HEK293T (cell line): ENCODE data around the gene GCDH.

ENCODE experiments used
- CTCF ChIA-PET: fragments of 350-600 bp; formaldehyde crosslinking; extraction: SDS; loops from one replicate; lab custom pipeline; 2021; ENCODE audit warnings: antibody characterized with exemption, inconsistent platforms; lab: Yijun Ruan, JAX
- POLR2A ChIA-PET: fragments of 350-600 bp; formaldehyde crosslinking; extraction: SDS; loops from one replicate; lab custom pipeline; 2020; ENCODE audit warnings: antibody characterized with exemption, inconsistent platforms; lab: Yijun Ruan, JAX
- DNase-seq: peaks from one replicate; pipeline ENCODE4 v3.0.0; 2012; ENCODE audit warnings: mixed read lengths; ENCODE audit errors: extremely low spot score
- ARNT ChIP-seq: fragments of 450-650 bp; IDR thresholded peaks from 2 replicates; pipeline ENCODE4 v1.6.1; 2017; ENCODE audit warnings: mild to moderate bottlenecking
- BHLHE40 ChIP-seq: fragments of 450-650 bp; IDR thresholded peaks from 2 replicates; pipeline ENCODE4 v1.6.1; 2016; ENCODE audit warnings: mild to moderate bottlenecking, moderate library complexity, borderline replicate concordance
- CTBP1 ChIP-seq: fragments of 450-650 bp; IDR thresholded peaks from 2 replicates; pipeline ENCODE4 v1.6.1; 2016; ENCODE audit warnings: borderline replicate concordance
- ELF4 ChIP-seq: fragments of 450-650 bp; IDR thresholded peaks from 2 replicates; pipeline ENCODE4 v1.6.1; 2017; ENCODE audit warnings: antibody characterized with exemption
- FOXA1 ChIP-seq: fragments of 450-650 bp; IDR thresholded peaks from 2 replicates; pipeline ENCODE4 v1.6.1; 2016; ENCODE audit warnings: mild to moderate bottlenecking
- FOXK2 ChIP-seq: fragments of 450-650 bp; IDR thresholded peaks from 2 replicates; pipeline ENCODE4 v1.6.1; 2016; ENCODE audit warnings: mild to moderate bottlenecking
- FOXM1 ChIP-seq: fragments of 450-650 bp; IDR thresholded peaks from 2 replicates; pipeline ENCODE4 v1.6.1; 2017; ENCODE audit warnings: mild to moderate bottlenecking, borderline replicate concordance
- HDGF ChIP-seq: fragments of 450-650 bp; IDR thresholded peaks from 2 replicates; pipeline ENCODE4 v1.6.1; 2017; ENCODE audit warnings: antibody characterized with exemption, borderline replicate concordance
- L3MBTL2 ChIP-seq: fragments of 450-650 bp; conservative IDR thresholded peaks from 2 replicates; pipeline ENCODE4 v1.6.1; 2016; ENCODE audit warnings: mild to moderate bottlenecking
- LEF1 ChIP-seq: fragments of 450-650 bp; IDR thresholded peaks from 2 replicates; pipeline ENCODE4 v1.6.1; 2017; ENCODE audit warnings: mild to moderate bottlenecking, borderline replicate concordance
- NFRKB ChIP-seq: fragments of 450-650 bp; IDR thresholded peaks from 2 replicates; pipeline ENCODE4 v1.6.1; 2016; ENCODE audit warnings: mild to moderate bottlenecking, moderate library complexity
- SP1 ChIP-seq: fragments of 450-650 bp; IDR thresholded peaks from 2 replicates; pipeline ENCODE4 v1.6.1; 2017
- SUZ12 ChIP-seq: fragments of 450-650 bp; IDR thresholded peaks from 2 replicates; pipeline ENCODE4 v1.6.1; 2016; ENCODE audit warnings: mild to moderate bottlenecking
- TARDBP ChIP-seq: fragments of 450-650 bp; IDR thresholded peaks from 2 replicates; pipeline ENCODE4 v1.6.1; 2016
- ZNF384 ChIP-seq: fragments of 450-650 bp; IDR thresholded peaks from 2 replicates; pipeline ENCODE4 v1.6.1; 2016
- TF ChIP-seq, protein P1 (sequence below): fragments of 450-650 bp; IDR thresholded peaks from 2 replicates; pipeline ENCODE4 v1.6.1; 2016

Gene GCDH

DNA sequence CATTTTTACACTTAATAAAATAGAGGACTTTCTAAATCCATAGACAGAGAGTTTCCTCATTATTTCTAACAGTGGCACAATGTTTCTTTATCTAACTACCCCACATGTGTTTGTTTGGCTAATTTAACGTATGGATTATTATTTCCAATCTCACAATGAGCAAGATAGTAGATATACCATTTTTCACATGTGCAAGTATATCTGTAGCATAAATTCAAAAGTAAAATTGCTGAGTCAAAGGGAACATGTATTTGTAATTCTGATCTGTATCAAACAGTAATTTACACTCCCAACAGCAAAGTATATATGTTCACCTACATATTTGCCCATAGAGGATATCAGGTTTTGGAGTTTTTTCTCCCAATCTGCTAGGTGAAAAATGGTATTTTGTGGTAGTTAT lies 34.3 kb upstream of the GCDH start:
- no peak for TF ChIP-seq FOXA1
- no peak for TF ChIP-seq HDGF
- TF ChIP-seq SUZ12 = no peak
- no peak for TF ChIP-seq L3MBTL2
- TF ChIP-seq FOXM1 = no peak
- TF ChIP-seq ZNF384 = no peak
- no peak for TF ChIP-seq TARDBP
- no peak for TF ChIP-seq ELF4
- TF ChIP-seq NFRKB = no peak
- TF ChIP-seq FOXK2 = no peak
- ChIA-PET POLR2A (no interaction called here), CTCF (no interaction called here)
- DNase-seq = no peak

DNA sequence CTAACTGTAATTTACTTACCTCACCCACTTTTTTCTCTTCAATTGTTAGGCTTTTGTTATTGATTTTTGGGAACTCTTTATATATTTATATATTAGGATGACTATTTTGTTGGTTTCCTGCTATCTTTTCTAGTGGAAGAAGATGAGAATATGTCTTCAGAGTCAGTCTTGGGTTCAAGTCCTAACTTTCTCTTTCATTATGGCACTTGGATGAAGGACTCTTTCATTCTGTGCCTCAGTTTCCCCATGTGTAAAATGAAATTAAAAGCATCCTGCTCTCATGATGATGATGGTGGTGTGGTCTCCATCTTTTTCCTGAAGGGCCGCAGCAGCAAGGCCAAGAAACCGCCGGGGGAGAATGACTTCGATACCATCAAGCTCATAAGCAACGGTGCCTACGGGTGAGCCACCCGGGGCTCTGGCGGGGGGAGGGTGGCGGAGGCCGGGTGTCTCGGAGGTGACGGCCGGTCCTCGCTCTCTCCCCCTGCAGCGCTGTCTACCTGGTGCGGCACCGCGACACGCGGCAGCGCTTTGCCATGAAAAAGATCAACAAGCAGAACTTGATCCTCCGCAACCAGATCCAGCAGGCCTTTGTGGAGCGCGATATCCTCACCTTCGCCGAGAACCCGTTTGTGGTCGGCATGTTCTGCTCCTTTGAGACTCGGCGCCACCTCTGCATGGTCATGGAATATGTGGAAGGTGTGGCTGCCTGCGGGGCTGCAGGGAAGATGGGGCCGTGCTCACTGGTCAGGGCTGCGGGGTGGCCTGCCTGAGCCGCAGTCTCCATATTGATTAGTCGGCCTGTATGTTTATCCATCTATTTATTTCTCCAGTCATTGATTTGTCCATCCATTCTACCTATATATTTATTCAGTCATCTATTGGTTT lies 32.7 kb upstream of the GCDH start:
- CTCF ChIA-PET = interaction anchor here (0.7 kb wide), 1 partner anchor 10 kb away, joined by 3 read pairs; no protein-coding TSS in a partner anchor
- POLR2A ChIA-PET = no interaction called here
- TF ChIP-seq FOXM1 (no peak), ZNF384 (no peak), TARDBP (no peak)
- TF ChIP-seq, protein P1, sequence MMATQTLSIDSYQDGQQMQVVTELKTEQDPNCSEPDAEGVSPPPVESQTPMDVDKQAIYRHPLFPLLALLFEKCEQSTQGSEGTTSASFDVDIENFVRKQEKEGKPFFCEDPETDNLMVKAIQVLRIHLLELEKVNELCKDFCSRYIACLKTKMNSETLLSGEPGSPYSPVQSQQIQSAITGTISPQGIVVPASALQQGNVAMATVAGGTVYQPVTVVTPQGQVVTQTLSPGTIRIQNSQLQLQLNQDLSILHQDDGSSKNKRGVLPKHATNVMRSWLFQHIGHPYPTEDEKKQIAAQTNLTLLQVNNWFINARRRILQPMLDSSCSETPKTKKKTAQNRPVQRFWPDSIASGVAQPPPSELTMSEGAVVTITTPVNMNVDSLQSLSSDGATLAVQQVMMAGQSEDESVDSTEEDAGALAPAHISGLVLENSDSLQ = no peak
- DNase-seq = no peak

DNA sequence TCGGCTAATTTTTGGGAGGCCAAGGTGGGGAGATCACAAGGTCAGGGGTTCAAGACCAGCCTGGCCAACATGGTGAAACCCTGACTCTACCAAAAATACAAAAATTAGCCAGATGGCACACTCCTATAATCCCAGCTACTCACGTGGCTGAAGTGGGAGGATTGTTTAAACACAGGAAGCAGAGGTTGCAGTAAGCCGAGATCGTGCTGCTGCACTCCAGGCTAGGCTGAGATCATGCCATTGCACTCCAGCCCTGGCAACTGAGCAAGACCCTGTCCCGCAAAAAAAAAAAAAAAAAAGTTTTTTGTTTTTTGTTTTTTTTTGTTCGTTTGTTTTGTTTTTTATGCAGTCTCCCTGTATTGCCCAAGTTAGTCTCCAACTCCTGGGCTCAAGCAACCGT lies 31.4 kb upstream of the GCDH start:
- ChIA-PET POLR2A (no interaction called here), CTCF (interaction anchor here (0.7 kb wide), 1 partner anchor 54 kb away, joined by 4 read pairs; no protein-coding TSS in a partner anchor)
- DNase-seq = no peak
- no peak for TF ChIP-seq CTBP1
- TF ChIP-seq FOXK2 = no peak
- TF ChIP-seq HDGF = no peak
- TF ChIP-seq ZNF384 = no peak
- TF ChIP-seq ARNT = no peak
- TF ChIP-seq LEF1 = no peak

DNA sequence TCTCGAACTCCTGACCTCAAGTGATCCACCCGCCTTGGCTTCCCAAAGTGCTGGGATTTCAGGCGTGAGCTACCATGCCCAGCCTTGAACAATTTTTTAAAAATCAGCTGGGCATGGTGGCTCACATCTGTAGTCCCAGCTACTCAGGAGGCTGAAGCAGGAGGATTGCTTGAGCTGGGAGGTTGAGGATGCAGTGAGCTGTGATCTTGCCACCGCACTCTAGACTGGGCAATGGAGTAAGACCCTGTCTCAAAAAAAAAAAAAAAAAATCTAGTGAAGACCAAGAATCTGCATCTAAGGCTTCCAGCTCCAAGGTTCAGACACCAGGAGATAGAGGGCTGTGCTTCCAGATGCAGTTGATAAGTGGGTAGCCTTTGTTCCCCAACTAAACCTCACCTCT lies 26.8 kb upstream of the GCDH start:
- POLR2A ChIA-PET = no interaction called here
- TF ChIP-seq, protein P1 = no peak
- TF ChIP-seq FOXA1 (no peak), NFRKB (no peak), ZNF384 (no peak), SP1 (no peak), CTBP1 (no peak), FOXM1 (no peak), SUZ12 (no peak), TARDBP (no peak), LEF1 (no peak), ARNT (no peak), ELF4 (no peak), HDGF (no peak), L3MBTL2 (no peak), FOXK2 (no peak)
- DNase-seq = no peak
- CTCF ChIA-PET = interaction anchor here (2.6 kb wide), 1 partner anchor 17 kb away, joined by 14 read pairs; no protein-coding TSS in a partner anchor

DNA sequence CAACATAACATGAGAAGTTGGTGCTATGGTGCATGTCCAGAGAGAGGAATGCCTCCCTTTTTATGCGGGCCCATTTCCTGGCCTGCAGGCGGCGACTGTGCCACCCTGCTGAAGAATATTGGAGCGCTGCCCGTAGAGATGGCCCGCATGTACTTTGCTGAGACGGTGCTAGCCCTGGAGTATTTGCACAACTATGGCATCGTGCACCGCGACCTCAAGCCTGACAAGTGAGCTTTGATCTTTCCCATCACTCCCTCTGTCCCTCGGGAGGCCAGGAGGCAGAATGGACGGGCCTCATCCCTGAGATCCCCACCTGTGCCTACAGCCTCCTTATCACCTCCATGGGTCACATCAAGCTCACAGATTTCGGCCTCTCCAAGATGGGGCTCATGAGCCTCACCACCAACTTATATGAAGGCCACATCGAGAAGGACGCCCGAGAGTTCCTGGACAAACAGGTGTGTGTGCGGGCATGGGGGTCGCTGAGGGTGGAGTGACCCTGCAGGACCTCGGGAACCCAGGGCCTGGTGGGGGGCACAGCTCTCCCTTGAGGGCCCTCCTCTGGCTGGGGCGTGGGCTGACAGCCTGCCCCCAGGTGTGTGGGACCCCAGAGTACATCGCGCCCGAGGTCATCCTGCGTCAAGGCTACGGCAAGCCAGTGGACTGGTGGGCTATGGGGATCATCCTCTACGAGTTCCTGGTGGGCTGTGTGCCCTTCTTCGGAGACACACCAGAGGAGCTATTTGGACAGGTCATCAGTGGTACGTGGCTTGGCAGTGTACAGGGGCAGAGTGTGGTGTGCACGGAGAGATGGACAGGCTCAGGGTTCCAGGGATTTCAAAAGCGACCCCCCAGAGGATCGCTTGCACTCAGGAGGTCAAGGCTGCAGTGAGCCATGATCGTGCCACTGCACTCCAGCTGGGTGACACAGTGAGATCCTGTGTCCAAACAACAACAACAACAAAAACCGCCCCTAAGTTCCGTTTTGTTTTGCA lies 25.9 kb upstream of the GCDH start:
- CTCF ChIA-PET = interaction anchor here (2.6 kb wide), 1 partner anchor 18 kb away, joined by 14 read pairs; no protein-coding TSS in a partner anchor
- TF ChIP-seq FOXA1 (no peak), CTBP1 (no peak), L3MBTL2 (no peak), TARDBP (no peak), ZNF384 (no peak), ARNT (no peak), SP1 (no peak), NFRKB (no peak), LEF1 (no peak), FOXM1 (no peak), FOXK2 (no peak), BHLHE40 (no peak)
- TF ChIP-seq, protein P1 = no peak
- no peak for DNase-seq
- POLR2A ChIA-PET = no interaction called here
